DLD1 (cell line): ENCODE data around the gene PITPNC1.
"Not testable (repeated sequence)": the region's sequence is repeated elsewhere in the genome, so short reads cannot be mapped to it uniquely, and the experiment has no call there.

Experiments used
- in situ Hi-C: cut with HindIII; loops from 2 replicates; pipeline ENCODE4 v1.10.0; 2017; ENCODE audit warnings: low sequenced_read_pairs

Gene PITPNC1

DNA sequence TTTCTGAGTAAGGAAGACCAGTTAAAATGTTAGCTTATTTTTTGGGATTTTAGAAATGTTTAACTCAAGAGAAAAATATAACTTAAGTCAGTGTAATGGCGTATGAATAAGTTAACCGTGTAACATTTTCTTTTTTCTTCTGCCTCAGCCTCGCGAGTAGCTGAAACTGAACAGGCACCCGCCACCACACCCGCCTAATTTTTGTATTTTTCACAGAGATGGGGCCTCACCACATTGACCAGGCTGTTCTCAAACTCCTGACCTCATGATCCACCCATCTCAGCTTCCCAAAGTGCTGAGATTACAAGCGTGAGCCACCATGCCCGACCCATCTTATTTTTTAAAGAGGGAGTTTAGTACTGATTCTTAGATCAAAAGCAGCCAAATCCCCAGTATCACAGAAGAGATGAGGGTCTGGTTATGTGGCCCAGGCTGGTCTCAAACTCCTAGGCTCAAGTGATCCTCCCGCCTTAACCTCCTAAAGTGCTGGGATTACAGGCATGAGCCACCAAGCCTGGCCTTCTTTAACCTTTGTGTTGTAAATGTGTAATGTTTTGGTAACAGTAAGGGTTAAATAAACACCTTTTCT is 16.8 kb downstream of the PITPNC1 start:
- in situ Hi-C loops: no loop called here

DNA sequence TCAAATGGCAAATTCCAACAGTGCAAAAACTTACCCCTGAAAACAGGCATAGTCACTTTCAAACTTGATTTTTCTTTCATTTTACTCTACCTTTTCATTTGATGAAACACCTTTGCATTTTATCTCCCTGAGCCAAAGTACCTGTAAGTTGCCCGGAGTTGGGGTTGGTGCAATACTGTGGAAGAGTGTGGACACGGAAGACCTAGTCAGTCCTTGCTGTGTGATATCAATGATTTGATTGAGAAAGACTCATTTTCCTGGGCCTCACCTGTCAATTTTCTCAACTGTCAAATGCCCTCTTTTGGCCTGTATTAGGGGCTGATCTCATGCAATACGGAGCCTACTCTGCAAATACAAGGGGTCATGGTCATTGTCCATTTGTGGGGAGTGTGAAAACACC is 22.6 kb downstream of the PITPNC1 start:
- in situ Hi-C loops: no loop called here

DNA sequence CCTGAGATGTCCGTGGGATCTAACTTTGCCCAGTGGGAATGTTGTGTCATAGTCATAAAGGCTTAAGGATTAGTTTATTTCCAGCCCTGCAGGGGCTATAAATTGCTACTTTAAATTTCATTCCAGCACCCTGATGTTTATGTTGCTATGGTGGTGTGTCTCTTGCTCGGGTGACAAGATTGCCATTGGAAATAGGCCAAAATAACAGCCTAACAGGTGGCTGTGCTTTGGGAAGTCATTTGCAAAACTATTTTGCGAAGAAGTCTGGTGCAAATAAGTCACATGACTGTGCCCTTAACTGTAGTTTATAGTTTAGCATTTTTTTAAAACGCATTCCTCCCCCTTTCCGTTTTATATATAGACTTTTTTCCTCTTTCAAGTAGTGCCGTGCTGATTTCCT is 23.1 kb downstream of the PITPNC1 start:
- in situ Hi-C loops: no loop called here

DNA sequence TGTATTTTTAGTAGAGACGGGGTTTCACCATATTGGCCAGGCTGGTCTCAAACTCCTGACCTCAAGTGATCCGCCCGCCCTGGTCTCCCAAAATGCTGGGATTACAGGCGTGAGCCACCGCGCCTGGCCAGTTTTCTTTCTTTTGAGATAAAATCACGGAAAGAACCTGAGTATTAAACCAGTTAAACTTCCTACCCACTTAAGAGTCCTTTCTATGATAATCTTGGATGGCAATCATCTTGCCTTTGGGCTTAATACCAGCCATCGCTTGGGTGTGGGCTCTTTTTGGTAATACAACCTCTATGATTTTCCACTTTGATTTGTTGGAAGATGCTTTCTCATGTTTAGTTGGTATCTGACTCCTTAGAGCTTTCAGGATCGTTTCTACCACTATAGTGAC is 24.0 kb downstream of the PITPNC1 start:
- in situ Hi-C loops: no loop called here

DNA sequence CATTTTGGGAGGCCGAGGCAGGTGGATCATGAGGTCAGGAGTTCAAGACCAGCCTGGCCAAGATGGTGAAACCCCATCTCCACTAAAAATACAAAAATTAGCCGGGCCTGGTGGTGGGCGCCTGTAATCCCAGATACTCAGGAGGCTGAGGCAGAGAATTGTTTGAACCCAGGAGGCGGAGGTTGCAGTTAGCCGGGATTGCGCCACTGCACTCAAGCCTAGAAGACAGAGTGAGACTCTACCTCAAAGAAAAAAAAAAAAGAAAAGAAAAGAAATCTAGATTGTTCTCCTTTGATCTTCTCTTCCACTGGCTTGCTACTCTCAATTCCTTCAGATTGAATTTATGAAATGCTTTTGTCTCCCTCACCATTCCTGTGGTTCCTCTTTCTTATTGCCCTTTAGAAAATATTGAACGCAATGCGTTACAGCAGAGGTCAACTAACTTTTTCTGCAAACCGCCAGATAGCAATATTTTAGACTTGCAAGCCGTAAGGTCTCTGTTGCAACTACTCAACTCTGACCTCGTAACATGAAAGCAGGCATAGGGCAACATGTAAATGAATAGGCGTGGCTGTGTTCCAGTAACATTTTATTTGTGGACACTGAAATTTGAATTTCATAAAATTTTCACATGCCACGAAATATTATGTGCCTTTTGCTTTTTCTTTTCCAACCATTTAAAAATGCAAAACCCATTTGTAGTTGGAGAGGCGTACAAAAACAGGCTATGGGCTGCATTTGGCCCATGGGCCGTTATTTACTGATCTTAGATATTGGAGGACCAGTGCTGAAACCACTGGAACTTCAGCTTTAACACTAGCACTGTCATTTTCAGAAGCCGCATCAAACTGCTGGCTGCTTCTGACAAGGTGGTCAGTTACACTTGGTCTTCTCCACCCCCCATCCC is 24.8 kb downstream of the PITPNC1 start:
- in situ Hi-C loops: no loop called here

DNA sequence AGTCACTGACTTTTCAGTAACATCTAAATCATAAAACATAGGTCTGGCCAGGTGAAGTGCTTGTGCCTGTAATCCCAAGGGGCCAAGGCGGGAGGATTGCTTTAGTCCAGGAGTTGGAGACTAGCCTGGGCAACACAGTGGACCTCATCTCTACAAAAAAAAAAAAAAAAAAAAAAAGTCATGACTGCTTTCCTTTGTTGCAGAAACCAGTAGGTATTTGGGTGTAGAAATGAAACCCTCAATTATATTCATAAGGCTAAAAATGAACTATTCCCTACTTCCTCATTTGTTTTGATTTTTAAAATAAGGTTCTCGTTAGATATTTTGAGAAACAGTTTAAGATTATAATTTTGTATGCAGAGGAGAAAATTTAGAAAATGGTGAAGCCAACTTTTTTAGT is 26.0 kb downstream of the PITPNC1 start:
- in situ Hi-C loops: no loop called here

DNA sequence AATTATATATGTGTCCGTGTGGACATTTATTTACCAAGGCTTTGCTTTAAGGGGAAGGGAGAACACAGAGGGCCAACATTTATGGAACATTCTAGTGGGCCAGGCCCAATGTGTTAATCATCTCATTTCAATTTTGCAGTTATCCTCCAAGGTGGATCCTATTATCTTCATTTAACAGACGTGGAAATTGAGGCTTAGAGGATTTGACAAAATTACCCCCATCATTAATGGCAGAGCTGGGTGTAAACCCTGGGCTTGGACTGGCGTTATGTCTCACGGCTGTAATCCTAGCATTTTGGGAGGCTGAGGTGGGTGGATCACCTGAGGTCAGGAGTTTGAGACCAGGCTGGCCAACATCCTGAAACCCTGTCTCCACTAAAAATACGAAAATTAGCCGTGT is 26.4 kb downstream of the PITPNC1 start:
- in situ Hi-C loops: no loop called here

DNA sequence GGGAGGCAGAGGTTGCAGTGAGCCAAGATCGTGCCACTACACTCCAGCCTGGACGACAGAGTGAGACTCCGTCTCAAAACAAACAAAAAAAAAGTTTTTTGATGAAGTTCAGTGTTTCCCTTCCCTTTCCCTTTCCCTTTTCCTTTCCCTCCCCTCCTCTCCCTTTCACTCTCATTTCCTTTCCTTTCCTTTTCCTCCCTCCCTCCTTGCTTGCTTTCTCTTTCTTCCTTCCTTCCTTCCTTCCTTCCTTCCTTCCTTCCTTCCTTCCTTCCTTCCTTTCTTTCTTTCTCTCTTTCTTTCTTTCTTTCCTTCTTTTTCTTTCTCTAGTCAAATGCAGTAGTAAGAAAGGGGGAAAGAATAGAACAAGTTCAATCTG is 31.4 kb downstream of the PITPNC1 start:
- in situ Hi-C loops: not testable (repeated sequence)

DNA sequence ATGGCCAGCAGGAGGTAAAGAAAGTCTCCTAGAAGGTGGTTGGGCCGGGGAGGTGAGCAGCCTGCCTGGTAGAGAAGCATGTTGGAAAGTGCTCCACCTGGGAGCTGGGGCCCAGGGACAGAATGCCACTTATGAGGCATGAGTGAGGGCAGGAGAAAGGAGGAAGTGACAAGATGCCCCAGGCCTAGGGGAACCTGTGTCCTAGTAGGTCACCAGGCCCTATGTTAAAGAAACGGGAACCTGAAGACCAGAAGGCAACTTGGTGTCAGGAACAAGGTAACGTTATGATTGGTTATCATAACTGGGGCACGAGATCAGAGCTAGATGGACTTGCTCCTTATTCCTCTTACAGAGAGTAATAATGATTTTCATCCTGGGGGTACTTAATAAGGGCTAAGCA is 34.3 kb downstream of the PITPNC1 start:
- in situ Hi-C loops: no loop called here

DNA sequence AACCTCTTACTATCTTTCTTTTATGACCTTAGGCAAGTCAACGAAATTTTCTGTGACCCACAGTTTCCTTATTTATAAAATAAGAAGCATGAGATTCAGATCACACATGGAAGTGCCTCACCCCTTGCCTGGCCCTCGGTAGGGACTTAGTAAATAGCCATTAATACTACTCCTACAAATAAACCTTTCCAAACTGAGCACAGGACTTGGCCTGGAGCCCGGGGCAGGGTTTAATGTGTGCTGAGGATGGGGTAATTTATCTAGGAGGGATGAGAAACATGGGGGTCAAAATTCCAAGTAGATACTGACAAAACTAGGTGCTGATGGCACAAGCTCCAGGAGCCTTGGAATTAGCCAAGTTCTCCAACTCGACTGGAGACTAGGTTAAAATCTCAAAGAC is 35.0 kb downstream of the PITPNC1 start:
- in situ Hi-C loops: no loop called here

DNA sequence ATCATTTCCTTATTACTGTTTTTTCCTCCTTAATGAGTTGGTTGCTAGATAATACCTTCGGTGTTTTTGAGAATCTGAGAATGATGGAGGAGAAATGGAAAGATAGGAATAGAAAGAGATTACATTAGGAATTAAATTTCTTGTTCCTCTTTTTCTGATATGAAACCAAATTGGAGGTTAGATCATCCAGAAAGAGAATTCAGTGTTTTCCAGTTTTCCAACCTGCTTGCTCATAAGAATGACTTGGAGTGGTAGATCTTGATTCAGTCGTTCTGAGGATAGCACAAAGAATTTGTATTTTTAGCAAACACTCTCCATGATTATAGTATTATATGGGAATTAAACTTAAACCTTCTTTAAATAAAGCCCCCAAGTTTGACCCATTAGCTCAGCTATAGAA is 35.9 kb downstream of the PITPNC1 start:
- in situ Hi-C loops: no loop called here

DNA sequence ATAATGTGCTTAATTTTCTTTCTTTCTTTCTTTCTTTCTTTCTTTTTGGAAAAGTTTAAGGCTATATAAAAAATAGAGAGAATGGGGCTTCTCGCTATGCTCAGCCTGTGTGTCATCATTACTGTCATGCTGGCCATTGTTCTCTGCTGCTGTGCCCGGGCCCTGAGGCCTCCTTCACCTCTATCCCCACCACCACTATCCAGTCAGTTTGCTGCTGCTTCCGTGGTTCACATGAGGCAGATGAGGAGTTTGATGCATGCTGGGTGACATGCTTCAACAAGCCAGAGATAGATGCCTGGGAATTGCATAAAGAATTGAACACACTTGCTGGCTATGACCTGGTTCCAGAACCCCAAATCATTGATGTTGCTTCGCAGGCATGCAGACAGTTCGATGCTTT is 36.3 kb downstream of the PITPNC1 start:
- in situ Hi-C loops: no loop called here

DNA sequence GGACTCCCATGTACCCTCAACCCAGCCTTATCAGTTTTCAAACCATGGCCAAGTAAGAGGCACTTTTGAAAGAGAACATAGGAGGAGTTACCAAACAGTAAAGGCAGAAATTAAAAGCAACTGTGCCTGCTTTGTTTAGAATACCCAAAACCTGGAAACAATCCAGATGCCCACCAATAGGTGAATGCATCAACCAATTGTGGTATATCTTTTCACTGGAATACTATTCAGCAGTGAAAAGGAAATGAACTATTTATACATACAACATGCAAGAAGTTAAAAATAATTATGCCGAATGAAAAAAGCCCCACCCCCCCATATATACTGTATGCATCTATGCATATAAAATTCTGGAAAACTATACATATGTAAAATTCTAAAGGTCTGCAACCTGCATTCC is 37.0 kb downstream of the PITPNC1 start:
- in situ Hi-C loops: no loop called here

DNA sequence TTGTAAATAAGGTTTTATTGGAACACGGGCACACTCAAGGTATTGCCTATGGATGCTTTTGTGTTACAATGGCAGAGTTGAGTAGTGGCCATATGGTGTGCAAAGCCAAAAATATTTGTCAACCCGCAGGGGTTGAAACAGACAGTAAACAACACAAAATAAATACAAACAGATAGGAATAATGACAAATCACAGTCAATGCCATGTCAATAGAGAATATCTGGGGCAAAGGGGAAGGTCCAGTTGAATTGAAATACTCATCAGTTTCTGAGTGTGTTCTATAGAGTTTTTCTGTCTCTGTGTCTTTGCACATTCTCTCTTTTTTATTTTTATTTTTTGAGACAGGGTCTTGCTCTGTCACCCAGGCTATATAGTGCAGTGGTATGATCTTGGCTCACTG is 37.5 kb downstream of the PITPNC1 start:
- in situ Hi-C loops: no loop called here

DNA sequence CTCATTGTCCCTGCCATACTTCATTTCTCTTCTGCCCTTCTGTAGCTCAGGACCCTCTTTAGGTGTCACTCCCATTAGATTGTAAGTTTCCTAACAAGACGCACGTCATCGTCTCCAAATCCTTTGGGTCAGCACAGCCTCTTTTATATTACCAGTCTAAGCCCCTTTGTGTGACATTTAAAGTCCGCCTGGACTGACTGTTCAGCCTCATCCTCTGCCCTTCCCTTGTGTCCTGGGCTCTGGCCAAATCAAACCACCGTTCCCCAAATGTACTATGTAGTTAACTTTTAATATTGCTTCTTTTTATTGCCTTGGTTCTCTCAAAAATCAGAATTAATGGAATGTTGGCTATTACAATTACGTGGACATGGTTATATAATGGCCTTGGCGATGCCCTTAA is 38.2 kb downstream of the PITPNC1 start:
- in situ Hi-C loops: no loop called here

DNA sequence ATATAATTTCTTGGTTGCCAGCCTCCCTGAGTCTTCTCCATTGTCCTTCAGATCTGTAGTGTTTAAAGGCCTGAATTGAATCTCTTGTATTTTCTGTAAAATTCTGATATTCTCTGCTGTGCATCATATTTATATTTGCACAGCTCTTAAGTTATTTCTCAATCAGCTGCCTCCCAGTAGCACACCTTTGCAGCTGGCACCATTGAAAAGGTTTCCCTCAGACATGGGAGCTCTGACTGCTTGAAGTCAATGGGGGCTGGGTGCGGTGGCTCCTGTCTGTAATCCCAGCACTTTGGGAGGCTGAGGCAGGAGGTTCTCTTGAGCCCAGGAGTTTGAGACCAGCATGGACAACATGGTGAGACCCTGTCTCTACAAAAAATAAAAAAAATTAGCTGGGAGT is 40.4 kb downstream of the PITPNC1 start:
- in situ Hi-C loops: no loop called here

DNA sequence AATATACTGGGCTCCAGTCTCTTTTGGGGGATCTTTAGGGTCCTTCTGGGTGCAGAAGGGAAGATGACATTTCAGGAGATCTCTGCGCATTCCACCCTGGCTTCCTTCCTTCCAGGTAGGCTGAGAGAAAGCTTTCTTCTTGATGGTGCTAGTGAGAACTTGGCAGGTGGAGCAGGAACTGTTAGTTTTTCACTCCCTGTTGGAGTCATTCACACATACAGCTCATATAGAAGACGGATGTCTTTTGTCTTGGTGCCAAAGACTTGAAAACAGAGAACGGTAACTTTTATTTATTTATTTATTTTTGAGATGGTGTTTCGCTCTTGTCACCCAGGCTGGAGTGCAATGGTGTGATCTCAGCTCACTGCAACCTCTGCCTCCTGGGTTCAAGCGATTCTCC is 43.9 kb downstream of the PITPNC1 start:
- in situ Hi-C loops: no loop called here

DNA sequence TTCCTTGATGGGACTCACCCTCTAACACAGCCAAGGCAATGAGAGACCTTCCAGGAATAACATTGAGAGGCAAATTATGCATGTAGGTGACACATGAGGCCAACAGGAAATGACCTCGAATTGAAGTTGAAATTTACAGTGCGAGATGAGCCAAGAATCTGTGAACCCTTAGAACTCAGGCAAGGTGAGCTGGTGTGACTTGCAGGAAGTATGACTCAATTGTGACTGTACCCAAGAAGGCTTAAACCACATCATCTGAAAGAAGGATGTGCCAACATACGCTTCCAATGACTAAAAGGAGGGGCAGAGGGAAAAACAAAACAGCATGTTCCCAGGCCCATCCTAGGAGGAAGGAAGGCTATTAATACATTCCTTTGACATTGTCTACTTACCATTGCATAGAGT is 44.8 kb downstream of the PITPNC1 start:
- in situ Hi-C loops: no loop called here

DNA sequence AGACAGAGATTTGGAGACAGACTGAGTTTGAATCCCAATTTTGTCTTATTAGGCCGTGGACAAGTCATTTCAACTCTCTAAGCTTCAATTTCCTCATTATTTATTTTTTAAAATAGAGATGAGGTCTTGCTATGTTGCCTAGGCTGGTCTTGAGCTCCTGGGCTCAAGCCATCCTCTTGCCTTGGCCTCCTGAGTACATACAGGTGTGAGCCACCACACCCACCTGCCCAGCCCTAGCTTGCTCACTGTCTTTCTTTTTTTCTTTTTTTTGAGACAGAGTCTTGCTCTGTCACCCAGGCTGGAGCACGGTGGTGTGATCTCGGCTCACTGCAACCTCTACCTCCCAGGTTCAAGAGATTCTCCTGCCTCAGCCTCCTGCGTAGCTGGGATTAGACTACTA is 45.2 kb downstream of the PITPNC1 start:
- in situ Hi-C loops: not testable (repeated sequence)

DNA sequence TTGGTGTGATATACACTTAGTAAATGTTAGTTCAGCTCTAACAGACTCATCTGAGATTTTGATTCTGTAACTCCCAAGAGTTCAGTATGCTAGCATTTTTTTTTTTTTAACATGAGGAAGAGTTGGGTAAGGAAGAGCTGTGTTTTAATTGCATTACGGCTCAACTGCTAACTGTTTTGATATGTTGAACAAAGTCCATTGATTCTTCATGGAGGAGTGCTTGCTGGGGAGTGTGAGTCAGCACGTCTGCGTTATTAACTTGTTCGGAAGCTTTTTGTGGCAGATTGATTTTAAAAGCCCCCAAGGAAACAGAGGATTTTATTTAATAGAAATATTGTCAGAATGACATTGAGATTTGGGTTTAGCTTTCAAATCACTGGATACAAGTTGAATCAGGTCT is 45.8 kb downstream of the PITPNC1 start:
- in situ Hi-C loops: no loop called here

DNA sequence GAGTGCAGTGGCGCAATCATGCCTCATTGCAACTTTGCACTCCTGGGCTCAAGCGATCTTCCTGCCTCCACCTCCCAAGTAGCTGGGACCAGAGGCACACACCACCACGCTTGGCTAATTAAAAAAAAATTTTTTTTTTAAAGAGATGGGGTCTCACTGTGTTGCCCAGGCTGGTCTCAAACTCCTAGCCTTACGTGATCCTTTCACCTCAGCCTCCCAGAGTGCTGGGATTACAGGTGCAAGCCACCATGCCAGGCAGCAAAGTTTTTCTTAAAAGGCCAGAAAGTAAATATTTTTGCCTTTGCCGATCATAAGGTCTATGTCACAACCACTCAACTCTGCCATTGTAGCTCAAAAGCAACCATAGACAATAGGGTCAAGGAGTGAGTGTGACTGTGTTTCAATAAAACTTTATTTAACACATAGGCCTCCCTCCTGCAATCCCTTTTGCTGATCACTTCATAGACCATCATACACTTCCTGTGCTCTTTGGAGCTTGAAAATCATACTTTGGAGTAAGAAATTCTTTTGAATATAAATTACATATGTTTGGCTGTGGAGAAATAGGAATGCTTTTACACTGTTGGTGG is 48.6 kb downstream of the PITPNC1 start:
- in situ Hi-C loops: no loop called here

DNA sequence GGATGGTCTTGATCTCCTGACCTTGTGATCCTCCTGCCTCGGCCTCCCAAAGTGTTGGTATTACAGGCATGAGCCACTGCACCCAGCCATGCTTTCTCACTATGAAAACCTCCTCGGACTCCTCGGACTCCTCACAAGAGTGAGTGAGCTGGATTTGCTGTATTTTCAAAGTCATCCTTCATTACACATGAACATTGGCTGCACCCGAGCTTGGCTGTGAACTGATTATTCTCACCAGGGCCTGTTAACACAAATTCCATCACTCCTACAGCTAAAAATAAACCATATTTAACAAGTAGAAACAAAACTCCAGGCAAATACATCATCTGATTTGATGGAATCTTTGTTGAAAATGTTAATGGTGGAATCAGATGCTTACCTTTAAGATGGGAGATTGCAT is 50.3 kb downstream of the PITPNC1 start:
- in situ Hi-C loops: no loop called here
